ENCODE measurements around the gene POLN. TPM values are rescaled to one million over a fixed set of nuclear protein-coding genes. Genes with fewer than 3 reads are reported as not detected.

POLN gene
- total RNA-seq, 2 donors from 2014 or later, result 7.8 to 8.0 TPM

- H3K4me1 Mint-ChIP-seq, result no peaks in the 10 kb centered on the region
- H3K27ac Mint-ChIP-seq, result no peak overlapping the region
- H3K27me3 Mint-ChIP-seq, result no peaks in the 10 kb centered on the region
- no peaks in the 10 kb centered on the region for H3K36me3 Mint-ChIP-seq (ENCODE audit: low read depth)
- H3K4me3 Mint-ChIP-seq, result no peak overlapping the region
- H3K9me3 Mint-ChIP-seq, result no peaks in the 10 kb centered on the region
- ATAC-seq (replicated peaks), result no peak
Observed at GRCh38 chr4:2083116-2083825, 158.7 kb downstream of the POLN start.

- ATAC-seq (replicated peaks), result no peak
Observed at GRCh38 chr4:2082627-2083026, 159.3 kb downstream of the POLN start.

GRCh38 chr4:2082118-2082517 lies 159.8 kb downstream of the POLN start:
- no peak for ATAC-seq (replicated peaks)
- Mint-ChIP-seq H3K36me3 (ENCODE audit: low read depth) (no peaks in the 10 kb centered on the region), H3K27ac (no peak overlapping the region), H3K27me3 (no peaks in the 10 kb centered on the region), H3K4me3 (no peak overlapping the region), H3K4me1 (no peaks in the 10 kb centered on the region), H3K9me3 (no peaks in the 10 kb centered on the region)

More at GRCh38 chr4:2082627-2083026, 159.3 kb downstream of the POLN start:
- no peaks in the 10 kb centered on the region for H3K4me1 Mint-ChIP-seq
- no peaks in the 10 kb centered on the region for H3K36me3 Mint-ChIP-seq (ENCODE audit: low read depth)
- no peak overlapping the region for H3K4me3 Mint-ChIP-seq
- no peak overlapping the region for H3K27ac Mint-ChIP-seq
- H3K9me3 Mint-ChIP-seq, result no peaks in the 10 kb centered on the region
- H3K27me3 Mint-ChIP-seq, result no peaks in the 10 kb centered on the region

GRCh38 chr4:2081540-2081939 lies 160.4 kb downstream of the POLN start:
- Mint-ChIP-seq H3K36me3 (ENCODE audit: low read depth) (no peaks in the 10 kb centered on the region), H3K27me3 (no peaks in the 10 kb centered on the region), H3K4me3 (no peak overlapping the region), H3K4me1 (no peaks in the 10 kb centered on the region), H3K27ac (no peak overlapping the region), H3K9me3 (no peaks in the 10 kb centered on the region)
- ATAC-seq (replicated peaks), result no peak

- Mint-ChIP-seq H3K36me3 (ENCODE audit: low read depth) (no peaks in the 10 kb centered on the region), H3K9me3 (no peaks in the 10 kb centered on the region), H3K27me3 (no peaks in the 10 kb centered on the region), H3K4me3 (no peak overlapping the region), H3K4me1 (no peaks in the 10 kb centered on the region), H3K27ac (no peak overlapping the region)
- no peak for ATAC-seq (replicated peaks)
Observed at GRCh38 chr4:2080429-2081300, 161.3 kb downstream of the POLN start.

- no peak overlapping the region for H3K27ac Mint-ChIP-seq
- no peak for ATAC-seq (replicated peaks)
Observed at GRCh38 chr4:2079926-2080325, 162.0 kb downstream of the POLN start.

GRCh38 chr4:2079006-2079405 lies 162.9 kb downstream of the POLN start:
- Mint-ChIP-seq H3K9me3 (no peaks in the 10 kb centered on the region), H3K4me1 (no peaks in the 10 kb centered on the region)
- no peak for ATAC-seq (replicated peaks)

More at GRCh38 chr4:2079926-2080325, 162.0 kb downstream of the POLN start:
- no peak overlapping the region for H3K4me3 Mint-ChIP-seq
- no peaks in the 10 kb centered on the region for H3K36me3 Mint-ChIP-seq (ENCODE audit: low read depth)
- no peaks in the 10 kb centered on the region for H3K9me3 Mint-ChIP-seq
- no peaks in the 10 kb centered on the region for H3K4me1 Mint-ChIP-seq
- no peaks in the 10 kb centered on the region for H3K27me3 Mint-ChIP-seq

GRCh38 chr4:2078584-2078983 lies 163.3 kb downstream of the POLN start:
- Mint-ChIP-seq H3K27me3 (no peaks in the 10 kb centered on the region), H3K27ac (no peak overlapping the region), H3K4me1 (no peaks in the 10 kb centered on the region), H3K9me3 (no peaks in the 10 kb centered on the region), H3K4me3 (no peak overlapping the region), H3K36me3 (ENCODE audit: low read depth) (no peaks in the 10 kb centered on the region)
- ATAC-seq (replicated peaks), result no peak

More at GRCh38 chr4:2079006-2079405, 162.9 kb downstream of the POLN start:
- Mint-ChIP-seq H3K27ac (no peak overlapping the region), H3K27me3 (no peaks in the 10 kb centered on the region), H3K4me3 (no peak overlapping the region), H3K36me3 (ENCODE audit: low read depth) (no peaks in the 10 kb centered on the region)

GRCh38 chr4:2077537-2078460 lies 164.1 kb downstream of the POLN start:
- no peak for ATAC-seq (replicated peaks)
- Mint-ChIP-seq H3K4me3 (no peak overlapping the region), H3K27ac (no peak overlapping the region), H3K27me3 (no peaks in the 10 kb centered on the region), H3K4me1 (no peaks in the 10 kb centered on the region), H3K36me3 (ENCODE audit: low read depth) (no peaks in the 10 kb centered on the region), H3K9me3 (no peaks in the 10 kb centered on the region)

GRCh38 chr4:2076908-2077536 lies 164.9 kb downstream of the POLN start:
- no peaks in the 10 kb centered on the region for H3K9me3 Mint-ChIP-seq
- no peak for ATAC-seq (replicated peaks)
- H3K27ac Mint-ChIP-seq, result no peak overlapping the region
- no peaks in the 10 kb centered on the region for H3K4me1 Mint-ChIP-seq
- H3K4me3 Mint-ChIP-seq, result no peak overlapping the region
- no peaks in the 10 kb centered on the region for H3K27me3 Mint-ChIP-seq
- no peaks in the 10 kb centered on the region for H3K36me3 Mint-ChIP-seq (ENCODE audit: low read depth)

- H3K9me3 Mint-ChIP-seq, result no peaks in the 10 kb centered on the region
- no peaks in the 10 kb centered on the region for H3K36me3 Mint-ChIP-seq (ENCODE audit: low read depth)
- ATAC-seq (replicated peaks), result no peak
- no peaks in the 10 kb centered on the region for H3K27me3 Mint-ChIP-seq
- no peak overlapping the region for H3K4me3 Mint-ChIP-seq
- H3K27ac Mint-ChIP-seq, result no peak overlapping the region
- H3K4me1 Mint-ChIP-seq, result no peaks in the 10 kb centered on the region
Observed at GRCh38 chr4:2075987-2076907, 165.7 kb downstream of the POLN start.

- no peak for ATAC-seq (replicated peaks)
- no peaks in the 10 kb centered on the region for H3K36me3 Mint-ChIP-seq (ENCODE audit: low read depth)
- no peaks in the 10 kb centered on the region for H3K9me3 Mint-ChIP-seq
- H3K27ac Mint-ChIP-seq, result no peak overlapping the region
- no peaks in the 10 kb centered on the region for H3K4me1 Mint-ChIP-seq
- H3K4me3 Mint-ChIP-seq, result no peak overlapping the region
- H3K27me3 Mint-ChIP-seq, result no peaks in the 10 kb centered on the region
Observed at GRCh38 chr4:2075171-2075986, 166.5 kb downstream of the POLN start.

All from activated T-helper 17 cell treated with anti-CD3 and anti-CD28 coated beads, Interleukin-2, amount 50 U/mL, for 72 hours (primary cell).